Transverse colon (tissue), 3 donors: ENCODE results near the gene PEX3.

ENCODE experiments used
- CTCF ChIP-seq, 5 experiments: fragments of 200-600 bp in 3 of 5; fragments of 450-650 bp in 2 of 5; sonication (generic) in 3 of 5; IDR thresholded peaks; 1 replicate in 2 of 5; 2 replicates in 3 of 5; pipeline ENCODE4 v1.5.1; 2016 to 2017; ENCODE audit warnings: antibody characterized with exemption in 5 of 5, inconsistent platforms in 3 of 5, mild to moderate bottlenecking in 2 of 5, moderate library complexity in 1 of 5
- POLR2A ChIP-seq: fragments of 450-650 bp; IDR thresholded peaks from one replicate; pipeline ENCODE4 v1.6.1; 2016; ENCODE audit warnings: antibody characterized with exemption, mild to moderate bottlenecking, moderate library complexity

- TF ChIP-seq POLR2A (no peak), CTCF (IDR thresholded peaks at IDR 0.05) (no peak)
Measured at GRCh38 chr6:143443096-143443495, 7.5 kb upstream of the PEX3 start.
